Neuronal stem cell (in vitro differentiated cells): ENCODE measurements around the gene PCID2.

ENCODE experiments used
- DNase-seq: peaks from one replicate; pipeline ENCODE4 v3.0.0-alpha.2; 2013; ENCODE audit warnings: low spot score
- H2AFZ ChIP-seq: one replicate; pipeline ENCODE4 v1.6.1; 2013; ENCODE audit warnings: mild to moderate bottlenecking, low read length, inconsistent platforms
- H2AK5ac ChIP-seq: 2 replicates; pipeline ENCODE4 v1.6.1; 2013; ENCODE audit warnings: low read depth, mild to moderate bottlenecking, inconsistent platforms, low read length, moderate library complexity, mixed read lengths
- H2BK120ac ChIP-seq: 2 replicates; pipeline ENCODE4 v1.6.1; 2013; ENCODE audit warnings: low read depth, mild to moderate bottlenecking, inconsistent platforms, low read length, moderate library complexity, mixed read lengths
- H2BK12ac ChIP-seq: one replicate; pipeline ENCODE4 v1.6.1; 2013; ENCODE audit warnings: low read length, inconsistent platforms
- H2BK15ac ChIP-seq: 2 replicates; pipeline ENCODE4 v1.6.1; 2013; ENCODE audit warnings: mild to moderate bottlenecking, low read length, inconsistent platforms, mixed read lengths
- H2BK5ac ChIP-seq: one replicate; pipeline ENCODE4 v1.6.1; 2013; ENCODE audit warnings: inconsistent platforms, mild to moderate bottlenecking, low read length, moderate library complexity
- H3K14ac ChIP-seq: one replicate; pipeline ENCODE4 v1.6.1; 2013; ENCODE audit warnings: low read length, inconsistent platforms
- H3K18ac ChIP-seq: 2 replicates; pipeline ENCODE4 v1.6.1; 2013; ENCODE audit warnings: low read length, inconsistent platforms
- H3K23ac ChIP-seq: 2 replicates; pipeline ENCODE4 v1.6.1; 2013; ENCODE audit warnings: low read depth, mild to moderate bottlenecking, mixed read lengths, low read length, inconsistent platforms; ENCODE audit not compliant: poor library complexity
- H3K27ac ChIP-seq: replicated peaks from 3 replicates; pipeline ENCODE4 v1.5.1; 2013; ENCODE audit warnings: low read length, inconsistent platforms
- H3K27me3 ChIP-seq, 3 experiments: 2 replicates each; pipeline ENCODE4 v1.6.1; 2013; ENCODE audit warnings: low read length in 3 of 3, mild to moderate bottlenecking in 2 of 3, inconsistent platforms in 1 of 3, low read depth in 1 of 3, mixed read lengths in 1 of 3, moderate library complexity in 1 of 3; ENCODE audit not compliant: control insufficient read depth in 3 of 3, insufficient read depth in 3 of 3
- H3K36me3 ChIP-seq, 2 donors: replicated peaks in 1 of 2; 2 replicates each; pipeline ENCODE4 v1.6.1; 2013; ENCODE audit warnings: low read length in 2 of 2; ENCODE audit not compliant: control insufficient read depth in 2 of 2, insufficient read depth in 2 of 2
- H3K4ac ChIP-seq: 2 replicates; pipeline ENCODE4 v1.6.1; 2013; ENCODE audit warnings: inconsistent platforms, mild to moderate bottlenecking, low read length, moderate library complexity
- H3K4me1 ChIP-seq, 2 donors: 1 replicate in 1 of 2; 2 replicates in 1 of 2; pipeline ENCODE4 v1.6.1; 2013; ENCODE audit warnings: low read length in 2 of 2, low read depth in 1 of 2; ENCODE audit not compliant: control insufficient read depth in 2 of 2, insufficient read depth in 1 of 2
- H3K4me2 ChIP-seq: one replicate; pipeline ENCODE4 v1.6.1; 2013; ENCODE audit warnings: mild to moderate bottlenecking, low read length, inconsistent platforms; ENCODE audit not compliant: insufficient read depth, poor library complexity, severe bottlenecking
- H3K4me3 ChIP-seq, 2 donors: 2 replicates each; pipeline ENCODE4 v1.5.1; 2013; ENCODE audit warnings: low read length in 2 of 2, mild to moderate bottlenecking in 2 of 2, inconsistent platforms in 1 of 2, moderate library complexity in 1 of 2
- H3K79me1 ChIP-seq: one replicate; pipeline ENCODE4 v1.6.1; 2013; ENCODE audit warnings: low read depth, mild to moderate bottlenecking, inconsistent platforms, low read length, moderate library complexity
- H3K9ac ChIP-seq: one replicate; pipeline ENCODE4 v1.6.1; 2013; ENCODE audit warnings: mild to moderate bottlenecking, low read depth, low read length, inconsistent platforms; ENCODE audit not compliant: poor library complexity
- H3K9me3 ChIP-seq, 2 donors: replicated peaks in 1 of 2; 2 replicates each; pipeline versions ENCODE3 to v1.6.1; 2013; ENCODE audit warnings: low read length in 2 of 2, mild to moderate bottlenecking in 2 of 2, inconsistent platforms in 1 of 2, low read depth in 1 of 2, mixed read lengths in 1 of 2, moderate library complexity in 1 of 2; ENCODE audit not compliant: control insufficient read depth in 2 of 2, insufficient read depth in 1 of 2
- H4K8ac ChIP-seq: one replicate; pipeline ENCODE4 v1.6.1; 2013; ENCODE audit warnings: low read depth, mild to moderate bottlenecking, inconsistent platforms, low read length, moderate library complexity
- H4K91ac ChIP-seq: one replicate; pipeline ENCODE4 v1.6.1; 2013; ENCODE audit warnings: low read length, low read depth, mild to moderate bottlenecking, inconsistent platforms; ENCODE audit not compliant: poor library complexity
- WGBS, 2 donors: extraction: QIAGEN DNeasy Blood & Tissue Kit; methylation state at CpG; one replicate each; pipeline ENCODE4 v1.1.7; 2013; ENCODE audit warnings: missing lambda C conversion rate in 2 of 2, mixed read lengths in 1 of 2; ENCODE audit not compliant: insufficient read length in 2 of 2, insufficient replicate concordance in 1 of 2; ENCODE audit errors: extremely low coverage in 2 of 2; 5-methylcytosine and 5-hydroxymethylcytosine counted together

The PCID2 gene

DNA sequence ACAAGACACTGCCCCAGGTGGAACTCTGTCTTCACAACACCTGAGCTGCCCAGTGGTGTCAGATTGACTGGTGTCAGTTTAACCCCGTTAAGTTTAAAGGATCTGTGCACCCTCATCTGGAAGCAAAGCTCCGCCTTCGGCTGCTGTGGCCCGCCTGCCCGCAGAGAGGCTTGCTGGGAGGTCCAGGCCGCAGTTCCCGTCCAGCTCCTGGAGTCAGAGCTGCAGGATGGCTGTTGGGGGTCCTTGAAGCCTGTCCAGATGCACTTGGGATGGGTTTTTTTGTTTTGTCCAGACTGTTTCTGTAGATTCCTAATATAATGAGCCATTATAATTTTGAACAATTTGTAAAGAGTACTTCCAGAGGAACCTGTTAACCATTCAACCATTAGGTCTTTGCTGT lies 17.0 kb upstream of the PCID2 start:
- H3K4me1 ChIP-seq: no peaks in the 10 kb centered on the region
- no peak overlapping the region for H2AFZ ChIP-seq
- no peak overlapping the region for H3K18ac ChIP-seq
- H3K36me3 ChIP-seq: peaks cover 38 to 90% of the 10 kb centered on the region in 2 donors
- no peak overlapping the region for H3K4me3 ChIP-seq
- no peak for DNase-seq
- H3K9ac ChIP-seq: no peak overlapping the region
- no peak overlapping the region for H4K91ac ChIP-seq
- H2BK12ac ChIP-seq: no peak overlapping the region
- H2BK15ac ChIP-seq: no peak overlapping the region
- H3K9me3 ChIP-seq: peaks cover 0 to 2% of the 10 kb centered on the region in 2 donors
- H2BK120ac ChIP-seq: no peak overlapping the region
- H3K14ac ChIP-seq: no peak overlapping the region
- H3K4me2 ChIP-seq: no peak overlapping the region
- H3K27ac ChIP-seq: no peak overlapping the region
- no peak overlapping the region for H3K4ac ChIP-seq
- no peak overlapping the region for H4K8ac ChIP-seq
- H3K23ac ChIP-seq: no peak overlapping the region
- WGBS, 2 donors: no CpG with 5 or more reads among the region's 7 CpGs
- no peak overlapping the region for H2BK5ac ChIP-seq
- peaks cover 4% of the 10 kb centered on the region for H3K79me1 ChIP-seq
- H2AK5ac ChIP-seq: no peak overlapping the region
- no peaks in the 10 kb centered on the region for H3K27me3 ChIP-seq

- DNase-seq: no peak
These were observed 16.0 kb upstream of the PCID2 start for GRCh38 chr13:113224486-113224885.

DNA sequence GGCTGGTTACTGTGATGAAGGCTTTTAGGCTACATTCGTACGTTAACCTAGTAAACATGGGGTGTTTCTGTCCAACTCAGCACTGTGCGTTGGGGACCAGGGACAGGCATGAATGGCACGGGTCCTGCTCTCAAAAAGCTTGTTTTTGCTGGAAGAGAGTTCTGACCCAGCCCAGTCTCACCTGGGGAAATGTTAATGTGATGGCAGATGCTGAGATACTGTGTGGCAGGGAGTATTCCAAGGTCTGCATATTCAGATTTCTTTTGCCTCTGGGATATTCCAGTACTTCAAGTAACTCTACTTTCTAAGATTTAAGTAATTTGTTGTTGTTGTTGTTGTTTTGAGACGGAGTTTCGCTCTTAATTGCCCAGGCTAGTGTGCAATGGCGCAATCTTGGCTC lies 14.6 kb upstream of the PCID2 start:
- H3K14ac ChIP-seq: no peak overlapping the region
- H3K36me3 ChIP-seq: peaks cover 38 to 92% of the 10 kb centered on the region in 2 donors
- H2BK120ac ChIP-seq: no peak overlapping the region
- no peak overlapping the region for H2AK5ac ChIP-seq
- no peaks in the 10 kb centered on the region for H3K4me1 ChIP-seq
- H2BK12ac ChIP-seq: no peak overlapping the region
- H4K8ac ChIP-seq: no peak overlapping the region
- no peak overlapping the region for H3K27ac ChIP-seq
- H3K9me3 ChIP-seq: peaks cover 0 to 2% of the 10 kb centered on the region in 2 donors
- H3K4me3 ChIP-seq: no peak overlapping the region
- H3K27me3 ChIP-seq: no peaks in the 10 kb centered on the region
- no peak overlapping the region for H3K9ac ChIP-seq
- no peak overlapping the region for H3K4me2 ChIP-seq
- peaks cover 10% of the 10 kb centered on the region for H3K79me1 ChIP-seq
- H2BK5ac ChIP-seq: no peak overlapping the region
- H2AFZ ChIP-seq: no peak overlapping the region
- H3K18ac ChIP-seq: no peak overlapping the region
- H3K4ac ChIP-seq: no peak overlapping the region
- WGBS, 2 donors: no CpG with 5 or more reads among the region's 7 CpGs
- no peak for DNase-seq
- no peak overlapping the region for H3K23ac ChIP-seq
- no peak overlapping the region for H4K91ac ChIP-seq
- no peak overlapping the region for H2BK15ac ChIP-seq

More at GRCh38 chr13:113224486-113224885, 16.0 kb upstream of the PCID2 start:
- no peak overlapping the region for H2BK5ac ChIP-seq
- no peak overlapping the region for H2BK15ac ChIP-seq
- H3K79me1 ChIP-seq: peaks cover 6% of the 10 kb centered on the region
- no peak overlapping the region for H2AFZ ChIP-seq
- H3K14ac ChIP-seq: no peak overlapping the region
- H3K36me3 ChIP-seq: peaks cover 39 to 90% of the 10 kb centered on the region in 2 donors
- no peak overlapping the region for H3K4ac ChIP-seq
- H2BK12ac ChIP-seq: no peak overlapping the region
- no peaks in the 10 kb centered on the region for H3K27me3 ChIP-seq
- H2BK120ac ChIP-seq: no peak overlapping the region
- H3K4me3 ChIP-seq: no peak overlapping the region
- no peak overlapping the region for H3K23ac ChIP-seq
- no peak overlapping the region for H3K4me2 ChIP-seq
- no peaks in the 10 kb centered on the region for H3K4me1 ChIP-seq
- no peak overlapping the region for H3K27ac ChIP-seq
- H3K18ac ChIP-seq: no peak overlapping the region
- no peak overlapping the region for H2AK5ac ChIP-seq
- WGBS, 2 donors: no CpG with 5 or more reads among the region's 10 CpGs
- H3K9ac ChIP-seq: no peak overlapping the region
- H4K8ac ChIP-seq: no peak overlapping the region
- peaks cover 0 to 2% of the 10 kb centered on the region in 2 donors for H3K9me3 ChIP-seq
- no peak overlapping the region for H4K91ac ChIP-seq

- Histone ChIP-seq H3K9me3 (peaks cover 0 to 2% of the 10 kb centered on the region in 2 donors), H4K91ac (no peak overlapping the region), H2BK5ac (no peak overlapping the region), H3K18ac (no peak overlapping the region), H4K8ac (no peak overlapping the region), H3K9ac (no peak overlapping the region), H2AK5ac (no peak overlapping the region), H3K27ac (no peak overlapping the region), H2BK12ac (no peak overlapping the region), H3K4me1 (peaks cover 8 to 11% of the 10 kb centered on the region in 2 donors), H3K23ac (no peak overlapping the region), H3K4me2 (no peak overlapping the region), H3K79me1 (peaks cover 10% of the 10 kb centered on the region), H3K14ac (no peak overlapping the region), H2BK15ac (no peak overlapping the region), H2AFZ (no peak overlapping the region), H3K4me3 (no peak overlapping the region), H3K36me3 (peaks cover 31 to 72% of the 10 kb centered on the region in 2 donors), H3K27me3 (no peaks in the 10 kb centered on the region), H3K4ac (no peak overlapping the region), H2BK120ac (no peak overlapping the region)
- no peak for DNase-seq
- no CpG with 5 or more reads among the region's 7 CpGs for WGBS, 2 donors
These were observed 12.4 kb upstream of the PCID2 start for GRCh38 chr13:113220877-113221276.
